Osteocyte (in vitro differentiated cells): ENCODE data around the gene ARMH4. TPM values are rescaled to one million over a fixed set of nuclear protein-coding genes. Genes with fewer than 3 reads are reported as not detected.

Source experiments
- DNase-seq: peaks from one replicate; pipeline ENCODE4 v3.0.0; 2021; ENCODE audit warnings: mixed read lengths; ENCODE audit not compliant: unreplicated experiment; ENCODE audit errors: extremely low spot score
- H3K27ac Mint-ChIP-seq: one replicate; pipeline ENCODE4 v1.8.0; 2021; ENCODE audit warnings: mild to moderate bottlenecking, mixed read lengths; ENCODE audit not compliant: unreplicated experiment
- H3K27me3 Mint-ChIP-seq: one replicate; pipeline ENCODE4 v1.8.0; 2021; ENCODE audit warnings: mixed read lengths; ENCODE audit not compliant: unreplicated experiment
- H3K36me3 Mint-ChIP-seq: one replicate; pipeline ENCODE4 v1.8.0; 2021; ENCODE audit warnings: mixed read lengths; ENCODE audit not compliant: unreplicated experiment
- H3K4me1 Mint-ChIP-seq: one replicate; pipeline ENCODE4 v1.8.0; 2021; ENCODE audit warnings: mixed read lengths; ENCODE audit not compliant: unreplicated experiment
- H3K4me3 Mint-ChIP-seq: one replicate; pipeline ENCODE4 v1.8.0; 2021; ENCODE audit warnings: mild to moderate bottlenecking, moderate library complexity, mixed read lengths; ENCODE audit not compliant: unreplicated experiment
- H3K9me3 Mint-ChIP-seq: one replicate; pipeline ENCODE4 v1.8.0; 2021; ENCODE audit warnings: mixed read lengths; ENCODE audit not compliant: unreplicated experiment
- CTCF ChIP-seq: fragments of 200-600 bp; sonication (generic); IDR thresholded peaks from 2 replicates; pipeline ENCODE4 v1.5.0; 2021; ENCODE audit warnings: antibody characterized with exemption, mild to moderate bottlenecking, moderate library complexity
- total RNA-seq: library from RNA; stranded (reverse); gene quantifications from 2 replicates; pipeline ENCODE4 v1.2.1, GENCODE V29; 2021

Gene ARMH4
- total RNA-seq, 1 donor from 2014 or later, result 13.9 TPM

- TF ChIP-seq CTCF, result no peak
- no peaks in the 10 kb centered on the region for H3K9me3 Mint-ChIP-seq
Observed at GRCh38 chr14:58198086-58198485, 46.1 kb upstream of the ARMH4 start.

GRCh38 chr14:58196198-58196597 is 44.2 kb upstream of the ARMH4 start:
- Mint-ChIP-seq H3K4me1 (peaks cover 8% of the 10 kb centered on the region), H3K4me3 (no peak overlapping the region), H3K27ac (no peak overlapping the region), H3K9me3 (no peaks in the 10 kb centered on the region), H3K27me3 (peaks cover 36% of the 10 kb centered on the region), H3K36me3 (no peaks in the 10 kb centered on the region)
- DNase-seq, result no peak
- no peak for TF ChIP-seq CTCF

More at GRCh38 chr14:58198086-58198485, 46.1 kb upstream of the ARMH4 start:
- Mint-ChIP-seq H3K4me1 (peaks cover 18% of the 10 kb centered on the region), H3K4me3 (no peak overlapping the region), H3K27me3 (peaks cover 19% of the 10 kb centered on the region), H3K36me3 (no peaks in the 10 kb centered on the region), H3K27ac (no peak overlapping the region)
- DNase-seq, result no peak

- no peak for DNase-seq
- Mint-ChIP-seq H3K4me1 (no peaks in the 10 kb centered on the region), H3K27me3 (peaks cover 46% of the 10 kb centered on the region), H3K4me3 (no peak overlapping the region), H3K36me3 (no peaks in the 10 kb centered on the region), H3K27ac (no peak overlapping the region), H3K9me3 (no peaks in the 10 kb centered on the region)
- no peak for TF ChIP-seq CTCF
Observed at GRCh38 chr14:58193542-58193941, 41.5 kb upstream of the ARMH4 start.

GRCh38 chr14:58191763-58192601 is 40.0 kb upstream of the ARMH4 start:
- peaks cover 55% of the 10 kb centered on the region for H3K27me3 Mint-ChIP-seq
- H3K4me3 Mint-ChIP-seq, result no peak overlapping the region
- no peaks in the 10 kb centered on the region for H3K9me3 Mint-ChIP-seq
- TF ChIP-seq CTCF, result no peak
- no peak for DNase-seq
- H3K27ac Mint-ChIP-seq, result no peak overlapping the region
- H3K4me1 Mint-ChIP-seq, result no peaks in the 10 kb centered on the region
- no peaks in the 10 kb centered on the region for H3K36me3 Mint-ChIP-seq

GRCh38 chr14:58189176-58189575 is 37.2 kb upstream of the ARMH4 start:
- peaks cover 50% of the 10 kb centered on the region for H3K27me3 Mint-ChIP-seq
- TF ChIP-seq CTCF, result no peak
- no peak overlapping the region for H3K4me3 Mint-ChIP-seq
- no peaks in the 10 kb centered on the region for H3K4me1 Mint-ChIP-seq
- no peaks in the 10 kb centered on the region for H3K9me3 Mint-ChIP-seq
- no peaks in the 10 kb centered on the region for H3K36me3 Mint-ChIP-seq
- H3K27ac Mint-ChIP-seq, result no peak overlapping the region
- DNase-seq, result no peak
